Measurements from ENCODE around the gene RALGPS1. TPM values are rescaled to one million over a fixed set of nuclear protein-coding genes. Genes with fewer than 3 reads are reported as not detected.

The RALGPS1 gene
- total RNA-seq, 4 donors from 2014 or later, result 7.3 to 22.4 (median 15.4) TPM

DNA sequence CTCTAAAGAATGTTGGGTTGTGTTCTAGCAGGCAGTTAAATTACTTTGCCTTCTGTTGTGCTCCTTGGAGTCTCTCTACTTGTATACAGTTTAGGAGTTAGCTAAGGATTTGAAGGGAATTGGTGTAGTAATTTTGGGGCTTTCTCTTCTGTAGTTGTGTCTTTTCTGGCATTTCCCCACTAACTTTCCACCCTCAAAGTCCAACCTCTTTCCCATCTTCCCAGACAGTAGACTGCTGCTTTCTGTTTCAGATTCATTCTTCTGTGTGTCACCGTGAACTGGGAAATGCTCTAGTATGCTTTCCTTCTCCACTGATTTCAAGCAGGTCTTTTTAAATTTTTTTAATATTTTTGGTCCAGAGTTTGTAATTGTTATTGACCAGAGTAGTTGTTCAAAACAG, 212.4 kb downstream of the RALGPS1 start:
- H3K4me3 ChIP-seq (ENCODE audit: low read depth, poor library complexity, severe bottlenecking), result no peak overlapping the region
- intact Hi-C loops (cut with DNase I; ENCODE audit: low total_unique reads), result no loop called here
- WGBS, 2 donors, result 62 to 81% methylated on average over 1 of the region's 1 CpG
- TF ChIP-seq POLR2A (IDR thresholded peaks at IDR 0.05), result no peak
- TF ChIP-seq, protein P1, sequence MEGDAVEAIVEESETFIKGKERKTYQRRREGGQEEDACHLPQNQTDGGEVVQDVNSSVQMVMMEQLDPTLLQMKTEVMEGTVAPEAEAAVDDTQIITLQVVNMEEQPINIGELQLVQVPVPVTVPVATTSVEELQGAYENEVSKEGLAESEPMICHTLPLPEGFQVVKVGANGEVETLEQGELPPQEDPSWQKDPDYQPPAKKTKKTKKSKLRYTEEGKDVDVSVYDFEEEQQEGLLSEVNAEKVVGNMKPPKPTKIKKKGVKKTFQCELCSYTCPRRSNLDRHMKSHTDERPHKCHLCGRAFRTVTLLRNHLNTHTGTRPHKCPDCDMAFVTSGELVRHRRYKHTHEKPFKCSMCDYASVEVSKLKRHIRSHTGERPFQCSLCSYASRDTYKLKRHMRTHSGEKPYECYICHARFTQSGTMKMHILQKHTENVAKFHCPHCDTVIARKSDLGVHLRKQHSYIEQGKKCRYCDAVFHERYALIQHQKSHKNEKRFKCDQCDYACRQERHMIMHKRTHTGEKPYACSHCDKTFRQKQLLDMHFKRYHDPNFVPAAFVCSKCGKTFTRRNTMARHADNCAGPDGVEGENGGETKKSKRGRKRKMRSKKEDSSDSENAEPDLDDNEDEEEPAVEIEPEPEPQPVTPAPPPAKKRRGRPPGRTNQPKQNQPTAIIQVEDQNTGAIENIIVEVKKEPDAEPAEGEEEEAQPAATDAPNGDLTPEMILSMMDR (IDR thresholded peaks at IDR 0.05), result no peak
- no peak for DNase-seq (ENCODE audit: low spot score in 2 of 2)

DNA sequence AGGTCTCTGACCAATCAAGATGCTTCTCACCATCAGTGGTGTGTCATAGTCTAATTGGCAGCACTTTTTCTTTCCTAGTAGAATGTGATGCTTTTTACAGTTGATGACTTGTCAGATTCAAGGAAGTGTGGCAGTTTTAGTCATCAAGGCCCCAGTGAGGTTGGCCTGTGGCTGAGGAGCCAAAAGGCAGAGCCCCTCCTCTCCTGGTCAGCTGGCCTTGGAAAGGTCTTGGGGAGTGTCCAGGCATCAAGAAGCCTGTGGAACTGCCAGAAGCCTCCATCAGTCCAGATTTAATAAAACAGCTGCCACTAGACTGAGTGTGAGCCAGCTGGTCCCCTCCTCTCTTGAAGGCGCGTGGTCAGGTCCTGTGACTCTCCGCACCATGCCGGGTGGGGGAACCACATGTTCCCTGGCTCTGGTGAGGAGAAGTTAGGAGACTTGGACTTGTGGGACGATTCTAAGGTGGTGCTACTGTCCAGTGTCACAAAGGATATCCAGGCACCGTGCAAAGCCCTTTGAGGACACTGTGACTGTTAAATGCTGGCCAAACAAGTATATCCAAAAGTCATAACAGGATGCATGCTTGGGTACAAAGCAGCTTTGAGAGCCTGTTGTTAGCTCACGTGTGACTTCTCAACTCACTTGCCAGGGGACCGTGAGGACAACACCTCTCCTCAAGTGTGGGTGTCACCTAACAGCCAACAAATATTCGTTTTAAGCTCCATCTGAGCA, 213.9 kb downstream of the RALGPS1 start:
- no peak overlapping the region for H3K4me3 ChIP-seq (ENCODE audit: low read depth, poor library complexity, severe bottlenecking)
- no peak for TF ChIP-seq POLR2A (IDR thresholded peaks at IDR 0.05)
- TF ChIP-seq, protein P1 (IDR thresholded peaks at IDR 0.05), result no peak
- intact Hi-C loops (cut with DNase I; ENCODE audit: low total_unique reads), result no loop called here
- peak; percentile 78 to 95 for DNase-seq (ENCODE audit: low spot score in 2 of 2)
- WGBS, 2 donors, result 50 to 51% methylated on average over 9 of the region's 9 CpGs

DNA sequence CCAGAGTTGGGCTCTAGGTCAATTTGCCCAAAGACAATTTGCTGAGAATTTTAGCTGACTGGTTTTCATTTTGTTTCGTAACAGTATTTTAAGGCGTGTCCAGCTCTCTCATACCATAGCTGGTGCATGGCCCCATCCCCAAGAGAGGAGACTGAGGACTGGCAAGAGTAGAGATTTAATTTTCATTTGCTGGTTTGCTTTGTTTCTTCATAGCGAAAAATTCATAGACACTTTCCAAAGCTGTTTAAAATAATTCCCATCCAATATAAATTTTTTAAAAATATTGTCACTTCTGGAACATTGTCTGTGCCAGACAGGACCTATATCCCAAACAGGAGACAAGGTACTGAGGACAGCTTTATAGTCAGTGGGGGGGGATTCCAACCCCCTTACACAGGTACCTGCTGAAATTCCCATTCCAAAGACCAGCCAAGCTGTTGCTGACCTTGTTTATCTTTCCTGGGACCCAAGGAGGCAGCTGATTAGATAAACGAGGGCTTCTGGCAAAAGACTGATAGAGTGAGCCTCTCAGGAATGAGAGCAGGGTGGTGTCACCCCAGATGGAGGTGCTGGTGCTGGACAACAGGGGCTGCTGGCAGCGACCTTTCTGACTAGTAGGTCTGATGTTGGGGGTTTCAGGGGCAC, 214.6 kb downstream of the RALGPS1 start:
- no peak overlapping the region for H3K4me3 ChIP-seq (ENCODE audit: low read depth, poor library complexity, severe bottlenecking)
- TF ChIP-seq, protein P1 (IDR thresholded peaks at IDR 0.05), result no peak
- TF ChIP-seq POLR2A (IDR thresholded peaks at IDR 0.05), result no peak
- 56 to 65% methylated on average over 5 of the region's 5 CpGs for WGBS, 2 donors
- DNase-seq (ENCODE audit: low spot score in 2 of 2), result no peak
- intact Hi-C loops (cut with DNase I; ENCODE audit: low total_unique reads), result no loop called here

DNA sequence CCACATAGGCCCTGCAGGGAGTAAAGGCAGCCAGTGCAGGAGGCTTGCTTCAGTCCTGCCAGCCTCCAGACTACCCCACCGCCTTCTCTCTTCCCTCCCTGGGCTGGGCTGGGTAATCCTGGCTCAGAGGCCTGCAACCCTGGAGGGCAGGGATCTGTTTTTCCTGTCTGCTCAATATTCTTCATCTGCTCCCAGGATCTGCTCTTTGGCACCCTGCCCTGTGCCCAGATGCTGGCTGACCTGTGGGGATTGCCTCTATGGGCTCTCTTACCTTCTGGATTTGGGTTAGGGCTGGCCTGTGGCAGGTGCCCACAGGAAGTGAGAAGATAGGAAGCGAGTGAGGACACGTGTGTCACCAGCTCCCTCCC, 215.1 kb downstream of the RALGPS1 start:
- TF ChIP-seq, protein P1 (IDR thresholded peaks at IDR 0.05), result no peak
- no peak for TF ChIP-seq POLR2A (IDR thresholded peaks at IDR 0.05)
- H3K4me3 ChIP-seq (ENCODE audit: low read depth, poor library complexity, severe bottlenecking), result no peak overlapping the region
- 70 to 75% methylated on average over 3 of the region's 3 CpGs for WGBS, 2 donors
- intact Hi-C loops (cut with DNase I; ENCODE audit: low total_unique reads), result no loop called here
- DNase-seq (ENCODE audit: low spot score in 2 of 2), result no peak

DNA sequence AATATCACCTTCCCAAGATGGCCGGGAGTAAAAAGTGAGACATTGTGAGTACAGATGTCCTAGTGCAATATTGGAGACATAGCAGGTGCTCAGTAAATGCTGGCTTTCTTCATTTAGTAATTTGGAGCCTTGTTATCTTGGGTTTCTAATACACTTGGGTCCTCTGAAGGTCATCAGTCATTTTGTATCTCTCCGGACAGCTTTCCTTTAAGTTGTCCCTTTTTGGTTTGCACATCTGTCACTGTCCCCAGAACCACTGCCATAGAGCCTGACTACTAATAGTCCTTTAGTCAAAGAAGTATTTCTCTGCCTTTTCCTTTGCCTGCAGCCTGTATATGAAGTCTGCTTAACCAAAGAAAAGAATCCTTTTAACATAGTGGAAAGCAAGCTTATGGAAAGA, 215.7 kb downstream of the RALGPS1 start:
- 87 to 88% methylated on average over 2 of the region's 2 CpGs for WGBS, 2 donors
- TF ChIP-seq POLR2A (IDR thresholded peaks at IDR 0.05), result no peak
- TF ChIP-seq, protein P1 (IDR thresholded peaks at IDR 0.05), result no peak
- H3K4me3 ChIP-seq (ENCODE audit: low read depth, poor library complexity, severe bottlenecking), result no peak overlapping the region
- no peak for DNase-seq (ENCODE audit: low spot score in 2 of 2)
- intact Hi-C loops (cut with DNase I; ENCODE audit: low total_unique reads), result no loop called here

All from lower leg skin (tissue), 4 donors.